OCI-LY3 (cell line): Measurements from ENCODE around the gene ERI3.

Source experiments
- H2AFZ ChIP-seq: fragments of 200-600, 300-600 bp; shearing (Covaris generic); 2 replicates; pipeline ENCODE4 v1.6.0; 2014; ENCODE audit warnings: antibody characterized with exemption, low read depth, low read length
- H3K27ac ChIP-seq: fragments of 200-600, 300-600 bp; sonication (generic); 2 replicates; pipeline ENCODE4 v1.5.1; 2014; ENCODE audit warnings: mild to moderate bottlenecking, low read length, moderate library complexity, mixed read lengths
- H3K27me3 ChIP-seq: fragments of 200-600, 300-600 bp; sonication (generic); 2 replicates; pipeline ENCODE4 v1.6.1; 2014; ENCODE audit warnings: low read depth, low read length, mixed read lengths
- H3K36me3 ChIP-seq: fragments of 200-600, 300-600 bp; sonication (generic); replicated peaks from 2 replicates; pipeline ENCODE3; 2014; ENCODE audit warnings: low read depth, low read length, mixed read lengths
- H3K4me1 ChIP-seq: fragments of 300-600, 200-600 bp; sonication (generic); 2 replicates; pipeline ENCODE4 v1.6.1; 2014; ENCODE audit warnings: low read length, mixed read lengths
- H3K4me2 ChIP-seq: fragments of 200-600, 300-600 bp; sonication (generic); 2 replicates; pipeline ENCODE4 v1.6.1; 2014; ENCODE audit warnings: low read length, mixed read lengths
- H3K4me3 ChIP-seq: fragments of 300-600, 200-600 bp; sonication (generic); 2 replicates; pipeline ENCODE4 v1.5.1; 2014; ENCODE audit warnings: antibody characterized with exemption, mild to moderate bottlenecking, low read length, moderate library complexity
- H3K79me2 ChIP-seq: fragments of 300-600, 200-600 bp; shearing (Covaris generic); 2 replicates; pipeline ENCODE4 v1.6.1; 2014; ENCODE audit warnings: mild to moderate bottlenecking, low read length, mixed read lengths
- H3K9ac ChIP-seq: fragments of 300-600, 200-600 bp; shearing (Covaris generic); 2 replicates; pipeline ENCODE4 v1.6.0; 2014; ENCODE audit warnings: mild to moderate bottlenecking, low read length, moderate library complexity
- H3K9me3 ChIP-seq: fragments of 200-600, 300-600 bp; shearing (Covaris generic); 2 replicates; pipeline ENCODE4 v1.6.1; 2014; ENCODE audit warnings: low read length, mixed read lengths; ENCODE audit not compliant: insufficient read depth
- H4K20me1 ChIP-seq: fragments of 200-600, 300-600 bp; sonication (generic); 2 replicates; pipeline ENCODE4 v1.6.1; 2016; ENCODE audit warnings: low read length, mixed read lengths; ENCODE audit not compliant: insufficient read depth
- EZH2phosphoT487 ChIP-seq: fragments of 200-600 bp; shearing (Covaris generic); IDR thresholded peaks from 2 replicates; pipeline ENCODE4 v1.6.1; 2018; ENCODE audit warnings: antibody characterized with exemption, mixed run types, low read depth
- TF ChIP-seq, protein P1 (sequence below): fragments of 200-600, 300-600 bp; sonication (generic); IDR thresholded peaks from 2 replicates; pipeline ENCODE4 v1.5.1; 2014; ENCODE audit warnings: antibody characterized with exemption, low read length, low read depth

ERI3 gene

DNA sequence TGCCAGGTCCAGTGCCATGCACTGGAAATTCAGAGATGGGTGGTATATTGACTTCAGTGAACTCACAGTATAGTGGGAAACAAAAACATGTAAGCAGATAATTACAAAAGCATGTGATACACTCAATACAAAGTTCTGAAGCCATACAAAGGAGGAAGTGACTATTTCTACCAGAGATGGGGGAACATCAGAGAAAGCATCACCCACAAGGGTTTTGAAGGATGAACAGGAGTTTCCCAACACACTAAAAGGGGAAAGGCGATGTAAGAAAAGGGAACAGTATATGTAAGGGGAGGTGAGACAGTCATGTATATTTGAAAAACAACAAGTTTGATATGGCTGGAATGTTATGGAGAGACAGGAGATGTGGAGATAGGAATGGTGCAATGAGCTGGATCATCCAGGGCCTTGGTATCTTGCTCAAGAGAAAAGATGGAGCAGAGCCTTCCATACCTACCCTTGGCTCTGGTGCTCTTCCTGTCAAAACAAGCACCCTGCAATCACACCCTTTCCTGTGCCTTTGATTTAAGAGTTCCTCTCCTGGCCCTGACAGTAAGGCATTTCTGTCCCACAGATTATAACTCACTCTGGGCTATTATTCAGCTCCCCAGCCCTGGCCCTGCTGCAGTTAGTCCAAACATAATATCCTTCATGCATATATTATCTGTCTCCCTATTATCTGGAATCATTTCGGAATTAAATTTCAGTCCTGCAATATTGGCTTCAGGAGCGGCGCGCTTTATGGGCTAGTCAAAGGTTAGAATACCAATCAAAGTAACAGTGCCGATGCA is 81.3 kb downstream of the ERI3 start:
- Histone ChIP-seq H3K9me3 (no peaks in the 10 kb centered on the region), H3K9ac (no peak overlapping the region), H2AFZ (no peak overlapping the region), H4K20me1 (peaks cover 3% of the 10 kb centered on the region; the same call in 1 of the 2 replicates), H3K79me2 (no peaks in the 10 kb centered on the region), H3K27me3 (no peaks in the 10 kb centered on the region), H3K27ac (no peak overlapping the region), H3K36me3 (no peaks in the 10 kb centered on the region), H3K4me3 (no peak overlapping the region), H3K4me2 (no peak overlapping the region), H3K4me1 (peaks cover 22% of the 10 kb centered on the region)
- TF ChIP-seq, protein P1, sequence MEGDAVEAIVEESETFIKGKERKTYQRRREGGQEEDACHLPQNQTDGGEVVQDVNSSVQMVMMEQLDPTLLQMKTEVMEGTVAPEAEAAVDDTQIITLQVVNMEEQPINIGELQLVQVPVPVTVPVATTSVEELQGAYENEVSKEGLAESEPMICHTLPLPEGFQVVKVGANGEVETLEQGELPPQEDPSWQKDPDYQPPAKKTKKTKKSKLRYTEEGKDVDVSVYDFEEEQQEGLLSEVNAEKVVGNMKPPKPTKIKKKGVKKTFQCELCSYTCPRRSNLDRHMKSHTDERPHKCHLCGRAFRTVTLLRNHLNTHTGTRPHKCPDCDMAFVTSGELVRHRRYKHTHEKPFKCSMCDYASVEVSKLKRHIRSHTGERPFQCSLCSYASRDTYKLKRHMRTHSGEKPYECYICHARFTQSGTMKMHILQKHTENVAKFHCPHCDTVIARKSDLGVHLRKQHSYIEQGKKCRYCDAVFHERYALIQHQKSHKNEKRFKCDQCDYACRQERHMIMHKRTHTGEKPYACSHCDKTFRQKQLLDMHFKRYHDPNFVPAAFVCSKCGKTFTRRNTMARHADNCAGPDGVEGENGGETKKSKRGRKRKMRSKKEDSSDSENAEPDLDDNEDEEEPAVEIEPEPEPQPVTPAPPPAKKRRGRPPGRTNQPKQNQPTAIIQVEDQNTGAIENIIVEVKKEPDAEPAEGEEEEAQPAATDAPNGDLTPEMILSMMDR, result no peak
- TF ChIP-seq EZH2phosphoT487, result no peak

DNA sequence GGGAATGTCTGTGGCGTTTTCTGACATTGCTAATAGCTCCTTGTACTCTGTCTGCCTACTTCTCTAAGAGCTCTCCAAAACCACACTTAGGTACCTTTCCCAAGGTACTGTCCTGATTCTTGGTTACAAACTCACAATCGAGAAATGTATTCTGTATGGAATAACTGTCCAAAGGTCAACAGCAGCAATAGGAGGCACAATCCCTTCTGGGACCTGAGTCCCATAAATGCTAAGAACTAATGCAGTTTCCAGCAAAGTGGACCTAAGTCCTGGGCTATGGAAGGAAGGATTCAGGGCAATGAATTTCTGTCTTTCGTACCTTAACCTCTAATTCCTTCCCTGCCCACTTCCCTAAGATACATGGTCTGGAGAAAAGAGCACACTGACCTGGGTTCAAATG is 82.1 kb downstream of the ERI3 start:
- H3K9ac ChIP-seq, result no peak overlapping the region
- H3K4me2 ChIP-seq, result no peak overlapping the region
- H3K4me1 ChIP-seq, result peaks cover 22% of the 10 kb centered on the region
- no peak overlapping the region for H2AFZ ChIP-seq
- H3K27ac ChIP-seq, result no peak overlapping the region
- H3K4me3 ChIP-seq, result no peak overlapping the region
- peaks cover 3% of the 10 kb centered on the region; the same call in 1 of the 2 replicates for H4K20me1 ChIP-seq
- no peaks in the 10 kb centered on the region for H3K36me3 ChIP-seq
- no peaks in the 10 kb centered on the region for H3K79me2 ChIP-seq
- TF ChIP-seq, protein P1, result no peak
- TF ChIP-seq EZH2phosphoT487, result no peak
- no peaks in the 10 kb centered on the region for H3K9me3 ChIP-seq
- no peaks in the 10 kb centered on the region for H3K27me3 ChIP-seq

DNA sequence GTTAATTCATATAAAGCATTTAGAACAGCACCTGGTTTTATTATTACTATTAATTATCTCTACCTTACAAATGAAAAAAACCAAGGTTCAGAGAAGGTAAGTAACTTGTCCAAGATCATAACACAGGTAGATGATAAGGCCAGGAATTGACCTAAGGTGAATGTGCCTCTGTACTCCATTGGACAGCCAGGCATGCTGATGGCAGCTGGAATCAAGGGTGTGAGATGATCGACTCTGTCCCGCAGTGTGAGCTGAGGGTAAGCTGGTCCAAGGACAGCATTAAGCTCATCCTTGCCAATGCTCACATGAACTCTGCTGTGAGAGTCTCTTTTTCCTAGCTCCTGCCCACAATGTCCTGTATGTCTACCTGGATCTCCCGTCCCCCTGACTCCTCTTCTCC is 83.4 kb downstream of the ERI3 start:
- TF ChIP-seq, protein P1, result no peak
- Histone ChIP-seq H3K4me1 (peaks cover 13% of the 10 kb centered on the region), H2AFZ (no peak overlapping the region), H4K20me1 (peaks cover 3% of the 10 kb centered on the region; the same call in 1 of the 2 replicates), H3K27me3 (no peaks in the 10 kb centered on the region), H3K9me3 (no peaks in the 10 kb centered on the region), H3K4me3 (no peak overlapping the region), H3K4me2 (no peak overlapping the region), H3K79me2 (no peaks in the 10 kb centered on the region), H3K27ac (no peak overlapping the region), H3K36me3 (no peaks in the 10 kb centered on the region), H3K9ac (no peak overlapping the region)

DNA sequence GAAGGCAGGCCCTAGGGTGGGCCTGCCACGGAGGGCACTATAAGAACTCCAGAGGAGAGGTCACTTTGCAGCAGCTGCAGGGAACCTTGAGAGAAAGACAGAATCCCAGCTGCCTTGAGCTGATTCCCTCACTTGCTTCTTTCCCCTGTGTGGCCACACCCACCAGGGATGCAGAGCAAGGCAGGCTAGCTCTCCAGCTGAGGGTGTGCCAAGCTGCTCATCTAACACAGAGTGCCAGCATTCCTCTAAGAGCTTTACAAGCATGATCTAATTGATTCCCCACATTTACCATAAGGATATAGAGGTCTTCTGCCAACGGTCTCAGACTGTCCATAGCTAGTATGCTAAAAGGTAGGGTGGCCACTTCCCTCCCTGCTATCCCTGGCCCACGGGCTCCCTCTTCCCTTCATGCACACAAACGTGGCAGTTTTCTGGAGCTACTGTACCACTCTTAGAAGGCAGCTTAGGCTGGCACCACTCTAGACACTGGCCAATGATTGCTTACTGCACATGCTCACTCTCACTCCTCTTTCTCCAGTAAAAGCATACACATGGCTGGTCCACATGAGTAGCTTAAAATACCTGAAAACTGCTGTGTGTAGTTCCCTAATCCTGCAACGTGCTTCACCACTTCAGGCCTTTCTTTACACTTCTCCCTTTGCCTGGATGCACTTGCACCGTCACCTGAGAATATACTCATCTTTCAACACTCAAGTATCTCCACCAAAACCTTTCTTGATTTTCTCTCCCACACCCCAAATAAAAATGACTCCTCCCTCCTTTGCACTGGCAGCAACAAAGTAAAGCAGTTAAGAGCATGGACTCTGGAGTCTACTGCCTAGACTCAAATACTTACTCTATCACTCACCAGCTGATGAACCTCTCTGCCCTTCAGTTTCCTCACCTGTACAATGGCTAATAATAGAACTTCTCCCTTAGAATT is 84.1 kb downstream of the ERI3 start:
- H3K36me3 ChIP-seq, result no peaks in the 10 kb centered on the region
- H3K79me2 ChIP-seq, result no peaks in the 10 kb centered on the region
- H3K9me3 ChIP-seq, result no peaks in the 10 kb centered on the region
- H3K27ac ChIP-seq, result no peak overlapping the region
- peaks cover 8% of the 10 kb centered on the region for H3K4me1 ChIP-seq
- H4K20me1 ChIP-seq, result peaks cover under 1% of the 10 kb centered on the region; the same call in 1 of the 2 replicates
- no peak overlapping the region for H3K4me2 ChIP-seq
- H3K27me3 ChIP-seq, result no peaks in the 10 kb centered on the region
- TF ChIP-seq EZH2phosphoT487, result no peak
- no peak overlapping the region for H3K9ac ChIP-seq
- no peak overlapping the region for H2AFZ ChIP-seq
- no peak overlapping the region for H3K4me3 ChIP-seq
